Hepatocyte (in vitro differentiated cells): ENCODE results near the gene NHERF1. TPM values are rescaled to one million over a fixed set of nuclear protein-coding genes. Genes with fewer than 3 reads are reported as not detected.

Experiments used
- DNase-seq: peaks from one replicate; pipeline ENCODE4 v3.0.0-alpha.2; 2016; ENCODE audit warnings: low spot score
- H2AFZ ChIP-seq: fragments of 200-600 bp; sonication (generic); 2 replicates; pipeline ENCODE4 v1.6.0; 2016; ENCODE audit warnings: antibody characterized with exemption, mild to moderate bottlenecking
- H3K27ac ChIP-seq: fragments of 200-600 bp; sonication (generic); 2 replicates; pipeline ENCODE4 v1.5.1; 2016; ENCODE audit warnings: mild to moderate bottlenecking
- H3K27me3 ChIP-seq: fragments of 200-600 bp; sonication (generic); 2 replicates; pipeline ENCODE4 v1.6.1; 2016
- H3K36me3 ChIP-seq: fragments of 200-600 bp; sonication (generic); replicated peaks from 2 replicates; pipeline ENCODE4 v1.5.1; 2016; ENCODE audit warnings: low read depth; ENCODE audit not compliant: insufficient read depth
- H3K4me1 ChIP-seq: fragments of 200-600 bp; sonication (generic); 2 replicates; pipeline ENCODE4 v1.5.1; 2016; ENCODE audit warnings: mild to moderate bottlenecking, moderate library complexity; ENCODE audit not compliant: insufficient read depth
- H3K4me2 ChIP-seq: fragments of 200-600 bp; sonication (generic); 2 replicates; pipeline ENCODE4 v1.6.0; 2016
- H3K4me3 ChIP-seq: fragments of 200-600 bp; sonication (generic); 2 replicates; pipeline ENCODE4 v1.5.1; 2016; ENCODE audit warnings: mild to moderate bottlenecking
- H3K79me2 ChIP-seq: fragments of 200-600 bp; sonication (generic); 2 replicates; pipeline ENCODE4 v1.6.0; 2017; ENCODE audit warnings: mild to moderate bottlenecking
- H3K9me2 ChIP-seq: fragments of 200-600 bp; sonication (generic); replicated peaks from 2 replicates; pipeline ENCODE4 v1.6.0; 2017; ENCODE audit warnings: mild to moderate bottlenecking; ENCODE audit not compliant: insufficient read depth
- H3K9me3 ChIP-seq: fragments of 200-600 bp; sonication (generic); 2 replicates; pipeline ENCODE4 v1.5.1; 2016; ENCODE audit warnings: low read depth, mild to moderate bottlenecking
- H4K20me1 ChIP-seq: fragments of 200-600 bp; sonication (generic); 2 replicates; pipeline ENCODE4 v1.6.0; 2016; ENCODE audit warnings: mild to moderate bottlenecking; ENCODE audit not compliant: insufficient read depth, poor library complexity, severe bottlenecking
- CTCF ChIP-seq: fragments of 200-600 bp; sonication (generic); IDR thresholded peaks from 2 replicates; pipeline ENCODE4 v1.5.1; 2016; ENCODE audit warnings: antibody characterized with exemption, mild to moderate bottlenecking; ENCODE audit not compliant: poor library complexity
- EZH2 ChIP-seq: fragments of 200-600 bp; sonication (generic); IDR thresholded peaks from 2 replicates; pipeline ENCODE4 v1.6.1; 2016; ENCODE audit warnings: antibody characterized with exemption, mild to moderate bottlenecking, borderline replicate concordance
- EZH2phosphoT487 ChIP-seq: fragments of 200-600 bp; sonication (generic); IDR thresholded peaks from one replicate; pipeline ENCODE4 v1.6.1; 2018; ENCODE audit warnings: antibody characterized with exemption, mild to moderate bottlenecking, low read depth, moderate library complexity; ENCODE audit not compliant: unreplicated experiment, severe bottlenecking
- WGBS: methylation state at CpG from one replicate; pipeline ENCODE4 v1.1.6; 2016; ENCODE audit warnings: low lambda C conversion rate; ENCODE audit errors: missing lambda C conversion rate; 5-methylcytosine and 5-hydroxymethylcytosine counted together
- polyA plus RNA-seq: library from polyadenylated mRNA; unstranded; fragments of >200 nt; fragmentation: Nextera tagmentation; extraction: Ambion mirVana; gene quantifications from 2 replicates; pipeline ENCODE4 v1.2.1, GENCODE V29; 2016
- total RNA-seq: library from RNA; depleted of rRNA; stranded (reverse); fragments of >200 nt; gene quantifications from 2 replicates; pipeline ENCODE4 v1.2.3, GENCODE V29; 2014

Gene NHERF1
- total and polyA plus RNA-seq, 2 experiments from 2014 or later: 263 to 763 TPM

DNA sequence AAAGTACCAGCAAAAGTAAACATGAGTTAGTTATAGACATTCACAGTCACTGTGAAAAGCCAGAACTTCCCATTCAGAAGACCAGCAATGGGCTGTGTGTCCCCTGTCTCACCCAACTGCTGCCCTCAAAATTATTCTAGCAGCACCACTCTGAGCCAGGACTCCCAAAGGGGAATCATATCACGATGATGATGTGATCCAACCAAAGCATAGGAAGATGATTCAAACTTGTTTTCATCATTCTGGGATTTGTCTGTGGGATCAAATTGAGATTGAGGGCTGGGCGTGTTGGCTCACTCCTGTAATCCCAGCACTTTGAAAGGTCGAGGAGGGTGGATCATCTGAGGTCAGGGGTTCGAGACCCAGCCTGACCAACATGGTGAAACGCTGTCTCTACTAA lies 34.1 kb downstream of the NHERF1 start:
- Histone ChIP-seq H3K4me1 (no peaks in the 10 kb centered on the region), H4K20me1 (no peaks in the 10 kb centered on the region), H3K36me3 (no peaks in the 10 kb centered on the region), H2AFZ (no peak overlapping the region), H3K4me3 (no peak overlapping the region), H3K9me2 (no peaks in the 10 kb centered on the region), H3K27me3 (no peaks in the 10 kb centered on the region), H3K4me2 (no peak overlapping the region), H3K27ac (no peak overlapping the region), H3K79me2 (peaks cover 13% of the 10 kb centered on the region), H3K9me3 (no peaks in the 10 kb centered on the region)
- TF ChIP-seq EZH2: no peak
- no peak for TF ChIP-seq EZH2phosphoT487
- TF ChIP-seq CTCF: no peak
- WGBS: 96% methylated on average over 5 of the region's 5 CpGs
- DNase-seq: no peak

- Histone ChIP-seq H3K79me2 (peaks cover 5% of the 10 kb centered on the region), H3K27me3 (no peaks in the 10 kb centered on the region), H2AFZ (no peak overlapping the region), H3K4me3 (no peak overlapping the region), H3K27ac (no peak overlapping the region), H3K9me2 (no peaks in the 10 kb centered on the region), H3K4me2 (no peak overlapping the region), H3K9me3 (no peaks in the 10 kb centered on the region), H3K4me1 (no peaks in the 10 kb centered on the region), H3K36me3 (no peaks in the 10 kb centered on the region), H4K20me1 (no peaks in the 10 kb centered on the region)
- 91% methylated on average over 5 of the region's 5 CpGs for WGBS
- TF ChIP-seq EZH2 (no peak), CTCF (no peak), EZH2phosphoT487 (no peak)
- DNase-seq: no peak
Observed at GRCh38 chr17:74784125-74784810, 35.8 kb downstream of the NHERF1 start.

- H3K36me3 ChIP-seq: no peaks in the 10 kb centered on the region
- 91% methylated on average over 21 of the region's 21 CpGs for WGBS
Observed at GRCh38 chr17:74785096-74785980, 36.9 kb downstream of the NHERF1 start.

More at GRCh38 chr17:74785096-74785980, 36.9 kb downstream of the NHERF1 start:
- Histone ChIP-seq H3K79me2 (peaks cover 5% of the 10 kb centered on the region), H3K27ac (no peak overlapping the region), H3K4me1 (no peaks in the 10 kb centered on the region), H2AFZ (no peak overlapping the region), H3K9me2 (no peaks in the 10 kb centered on the region), H3K27me3 (no peaks in the 10 kb centered on the region), H3K9me3 (no peaks in the 10 kb centered on the region), H3K4me3 (no peak overlapping the region), H4K20me1 (no peaks in the 10 kb centered on the region), H3K4me2 (no peak overlapping the region)
- no peak for DNase-seq
- TF ChIP-seq CTCF (no peak), EZH2phosphoT487 (no peak), EZH2 (no peak)
